HEK293 (cell line): ENCODE measurements around the gene KLHL8.

ENCODE experiments used
- CTCF ChIA-PET: fragments of 350-600 bp; formaldehyde crosslinking; extraction: SDS; loops from one replicate; lab custom pipeline; 2021; ENCODE audit warnings: antibody characterized with exemption; lab: Yijun Ruan, JAX
- POLR2A ChIA-PET: fragments of 300-600 bp; formaldehyde crosslinking; extraction: SDS; loops from one replicate; lab custom pipeline; 2020; ENCODE audit warnings: antibody characterized with exemption, inconsistent platforms; lab: Yijun Ruan, JAX
- H3K27ac ChIP-seq: fragments of 200-500 bp; sonication (Bioruptor generic); 2 replicates; pipeline ENCODE4 v1.5.1; 2014; ENCODE audit warnings: low read depth, low read length, control low read depth, inconsistent platforms; ENCODE audit errors: extremely low read depth
- H3K36me3 ChIP-seq, 2 experiments: fragments of 200-500 bp in 1 of 2; sonication (Bioruptor generic) in 1 of 2; 1 replicate in 1 of 2; 2 replicates in 1 of 2; pipeline ENCODE4 v1.5.1; 2014 to 2017; ENCODE audit warnings: inconsistent platforms in 2 of 2, low read length in 2 of 2; ENCODE audit not compliant: control insufficient read depth in 2 of 2, insufficient read depth in 1 of 2
- H3K4me1 ChIP-seq: fragments of 200-500 bp; sonication (Bioruptor generic); 2 replicates; pipeline ENCODE4 v1.5.1; 2014; ENCODE audit warnings: mild to moderate bottlenecking, low read length, inconsistent platforms; ENCODE audit not compliant: control insufficient read depth, insufficient read depth
- H3K4me3 ChIP-seq: 2 replicates; pipeline ENCODE4 v1.5.1; 2011; ENCODE audit warnings: low read depth, mild to moderate bottlenecking, control low read depth, low read length, moderate library complexity
- H3K9me3 ChIP-seq: fragments of 200-500 bp; sonication (Bioruptor generic); 2 replicates; pipeline ENCODE4 v1.5.1; 2014; ENCODE audit warnings: low read depth, low read length, inconsistent platforms; ENCODE audit not compliant: control insufficient read depth, insufficient read depth
- AEBP2 ChIP-seq: fragments of 450-650 bp; formaldehyde crosslinking; IDR thresholded peaks from 2 replicates; pipeline ENCODE4 v1.5.1; 2016; ENCODE audit warnings: missing biosample characterization, missing genetic modification characterization, borderline replicate concordance
- GLIS2 ChIP-seq: fragments of 450-650 bp; formaldehyde crosslinking; IDR thresholded peaks from 2 replicates; pipeline ENCODE4 v1.5.1; 2016; ENCODE audit warnings: missing biosample characterization, missing genetic modification characterization
- INSM2 ChIP-seq: fragments of 450-650 bp; formaldehyde crosslinking; IDR thresholded peaks from 2 replicates; pipeline ENCODE4 v1.5.1; 2016; ENCODE audit warnings: missing biosample characterization, missing genetic modification characterization
- MYNN ChIP-seq: fragments of 450-650 bp; formaldehyde crosslinking; IDR thresholded peaks from 2 replicates; pipeline ENCODE4 v1.5.1; 2016; ENCODE audit warnings: missing biosample characterization, missing genetic modification characterization, borderline replicate concordance
- PBX3 ChIP-seq: sonication (generic); formaldehyde crosslinking; IDR thresholded peaks from 2 replicates; pipeline ENCODE4 v1.8.1; 2022; ENCODE audit warnings: mild to moderate bottlenecking, moderate library complexity, missing genetic modification reagents
- REPIN1 ChIP-seq: fragments of 450-650 bp; formaldehyde crosslinking; IDR thresholded peaks from 2 replicates; pipeline ENCODE4 v1.5.1; 2017; ENCODE audit warnings: missing biosample characterization, missing genetic modification characterization, low read depth
- YY2 ChIP-seq: fragments of 450-650 bp; formaldehyde crosslinking; IDR thresholded peaks from 2 replicates; pipeline ENCODE4 v1.5.1; 2016; ENCODE audit warnings: missing biosample characterization, missing genetic modification characterization
- ZBTB10 ChIP-seq: fragments of 450-650 bp; formaldehyde crosslinking; IDR thresholded peaks from 2 replicates; pipeline ENCODE4 v1.5.1; 2016; ENCODE audit warnings: missing biosample characterization, missing genetic modification characterization
- ZBTB49 ChIP-seq: fragments of 450-650 bp; formaldehyde crosslinking; IDR thresholded peaks from 2 replicates; pipeline ENCODE4 v1.5.1; 2016; ENCODE audit warnings: missing biosample characterization, missing genetic modification characterization, low read depth
- ZNF23 ChIP-seq: fragments of 450-650 bp; formaldehyde crosslinking; IDR thresholded peaks from 2 replicates; pipeline ENCODE4 v1.5.1; 2016; ENCODE audit warnings: missing biosample characterization, missing genetic modification characterization, borderline replicate concordance
- ZNF302 ChIP-seq: fragments of 450-650 bp; formaldehyde crosslinking; IDR thresholded peaks from 2 replicates; pipeline ENCODE4 v1.5.1; 2016; ENCODE audit warnings: missing biosample characterization, missing genetic modification characterization, low read depth
- ZNF311 ChIP-seq: fragments of 450-650 bp; formaldehyde crosslinking; IDR thresholded peaks from 2 replicates; pipeline ENCODE4 v1.5.1; 2017; ENCODE audit warnings: missing biosample characterization, missing genetic modification characterization, borderline replicate concordance
- ZNF518A ChIP-seq: fragments of 450-650 bp; formaldehyde crosslinking; conservative IDR thresholded peaks from 2 replicates; pipeline ENCODE4 v1.5.1; 2016; ENCODE audit warnings: low read depth, missing biosample characterization, missing genetic modification characterization
- ZNF521 ChIP-seq: fragments of 450-650 bp; formaldehyde crosslinking; IDR thresholded peaks from 2 replicates; pipeline ENCODE4 v1.5.1; 2017; ENCODE audit warnings: missing biosample characterization, mild to moderate bottlenecking, missing genetic modification characterization
- ZNF629 ChIP-seq: fragments of 450-650 bp; formaldehyde crosslinking; IDR thresholded peaks from 2 replicates; pipeline ENCODE4 v1.5.1; 2017; ENCODE audit warnings: missing biosample characterization, missing genetic modification characterization
- ZNF654 ChIP-seq: fragments of 450-650 bp; formaldehyde crosslinking; IDR thresholded peaks from 2 replicates; pipeline ENCODE4 v1.5.1; 2016; ENCODE audit warnings: low read depth, missing biosample characterization, missing genetic modification characterization
- ZNF747 ChIP-seq: fragments of 450-650 bp; formaldehyde crosslinking; IDR thresholded peaks from 2 replicates; pipeline ENCODE4 v1.5.1; 2016; ENCODE audit warnings: missing biosample characterization, missing genetic modification characterization
- ZNF776 ChIP-seq: fragments of 450-650 bp; formaldehyde crosslinking; IDR thresholded peaks from 2 replicates; pipeline ENCODE4 v1.5.0; 2017; ENCODE audit warnings: missing biosample characterization, missing genetic modification characterization, borderline replicate concordance
- ZNF791 ChIP-seq: fragments of 450-650 bp; formaldehyde crosslinking; IDR thresholded peaks from 2 replicates; pipeline ENCODE4 v1.5.1; 2016; ENCODE audit warnings: missing biosample characterization, missing genetic modification characterization
- ZSCAN16 ChIP-seq: fragments of 450-650 bp; formaldehyde crosslinking; IDR thresholded peaks from 2 replicates; pipeline ENCODE4 v1.5.1; 2016; ENCODE audit warnings: missing biosample characterization, missing genetic modification characterization

The KLHL8 gene

GRCh38 chr4:87239194-87239593, 18.8 kb upstream of the KLHL8 start (continued):
- no peak for TF ChIP-seq INSM2 (tag by site-specific recombination)
- TF ChIP-seq ZNF654, result no peak
- TF ChIP-seq ZNF302 (tag by site-specific recombination), result no peak
- no peak for TF ChIP-seq AEBP2 (tag by site-specific recombination)
- no peak for TF ChIP-seq REPIN1 (tag by site-specific recombination)
- TF ChIP-seq ZNF311 (tag by site-specific recombination), result no peak
- TF ChIP-seq ZSCAN16 (tag by site-specific recombination), result no peak
- TF ChIP-seq, all 188 proteins: peak for 0

GRCh38 chr4:87236861-87237260, 16.4 kb upstream of the KLHL8 start:
- no peak overlapping the region for H3K4me3 ChIP-seq
- POLR2A ChIA-PET, result no interaction called here
- H3K9me3 ChIP-seq, result no peaks in the 10 kb centered on the region
- H3K4me1 ChIP-seq, result no peaks in the 10 kb centered on the region
- CTCF ChIA-PET, result interaction anchor here (0.6 to 5.0 kb wide), 6 partner anchors 13 to 315 kb away, joined by 3 to 42 read pairs (median 3); no protein-coding TSS in a partner anchor
- H3K27ac ChIP-seq, result no peak overlapping the region
- H3K36me3 ChIP-seq, result no peaks in the 10 kb centered on the region
- TF ChIP-seq YY2, result no peak
- TF ChIP-seq ZNF747 (tag by site-specific recombination), result no peak
- no peak for TF ChIP-seq ZNF629
- TF ChIP-seq ZNF23, result no peak
- TF ChIP-seq ZNF776 (tag by site-specific recombination), result no peak
- TF ChIP-seq ZBTB49 (tag by site-specific recombination), result no peak
- TF ChIP-seq ZNF518A (tag by site-specific recombination), result no peak
- no peak for TF ChIP-seq ZNF791 (tag by site-specific recombination)
- TF ChIP-seq ZNF654, result no peak
- no peak for TF ChIP-seq GLIS2
- no peak for TF ChIP-seq ZNF311 (tag by site-specific recombination)
- TF ChIP-seq ZNF521 (tag by site-specific recombination), result no peak
- TF ChIP-seq MYNN (tag by site-specific recombination), result no peak
- TF ChIP-seq PBX3 (CRISPR knock-in tag), result no peak
- TF ChIP-seq ZBTB10, result no peak
